NK-92 treated with Interleukin-12 subunit alpha and Interleukin-12 subunit beta, amount 100 ng/mL, for 24 hours (cell line): ENCODE measurements around the gene CABP4.
A peak's percentile ranks its signal among the peaks of the same experiment; 100 is the strongest.
"Not testable (repeated sequence)": the region's sequence is repeated elsewhere in the genome, so short reads cannot be mapped to it uniquely, and the experiment has no call there.

Source experiments
- DNase-seq: peaks from one replicate; lab custom pipeline; 2025; lab: John Stamatoyannopoulos, UW

CABP4 gene

DNA sequence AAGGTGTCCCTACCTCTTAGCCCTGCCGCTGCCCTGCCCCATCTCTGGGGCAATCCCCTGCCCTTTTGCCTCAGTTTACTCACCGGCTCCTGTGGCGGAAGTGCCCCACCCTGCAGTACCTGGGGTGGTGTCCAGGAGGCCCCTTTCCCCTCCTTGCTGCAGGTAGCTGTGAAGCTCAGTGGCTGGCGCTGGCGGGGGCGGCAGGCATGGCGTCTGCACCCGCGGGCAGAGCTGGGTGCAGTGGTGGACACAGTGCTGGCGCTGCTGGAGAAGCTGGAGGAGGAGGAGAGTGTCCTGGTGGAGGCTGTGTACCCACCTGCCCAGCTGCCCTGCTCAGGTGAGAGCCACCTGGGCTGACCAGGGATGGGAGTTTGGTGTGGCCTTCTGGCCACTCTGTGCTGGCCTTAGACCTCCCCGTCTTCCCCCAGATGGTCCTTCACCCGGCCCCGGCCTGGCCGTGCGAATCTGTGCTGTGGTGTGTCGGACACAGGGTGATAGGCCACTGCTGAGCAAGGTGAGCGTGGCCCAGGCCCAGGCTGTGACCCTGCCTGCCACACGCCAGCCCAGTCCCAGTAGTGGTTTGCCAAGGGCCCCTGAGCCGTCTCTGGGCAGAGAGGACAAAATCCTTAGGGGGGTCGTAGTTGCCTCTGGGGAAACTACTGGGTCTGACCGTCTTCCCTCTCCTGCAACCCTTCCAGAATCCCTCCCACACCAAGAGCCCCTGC, 35.7 kb upstream of the CABP4 start:
- no peak for DNase-seq

DNA sequence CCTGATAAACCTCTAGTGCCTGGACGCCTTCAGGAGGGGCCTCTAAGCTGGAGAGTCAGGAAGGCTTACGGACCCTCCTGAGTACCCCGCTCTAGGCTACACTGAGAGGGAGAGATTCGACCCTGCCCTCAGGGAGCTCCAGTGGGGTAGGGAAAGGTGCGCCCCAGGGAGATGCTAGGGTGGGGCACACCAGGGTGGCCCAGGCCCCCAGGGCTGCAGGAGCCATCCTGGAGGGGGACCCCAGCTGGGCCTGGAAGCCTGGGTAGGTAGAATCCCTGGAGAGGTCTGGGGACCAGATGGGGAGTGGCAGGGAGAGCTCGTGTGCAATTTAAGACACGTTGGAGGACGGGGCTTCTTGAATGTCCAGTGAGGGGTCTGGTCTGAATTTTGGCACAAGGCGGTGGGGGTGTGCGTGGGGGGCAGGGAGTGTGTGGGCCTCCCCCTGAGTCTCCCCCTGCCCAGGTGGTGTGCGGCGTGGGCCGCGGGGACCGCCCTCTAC, 35.0 kb upstream of the CABP4 start:
- no peak for DNase-seq

DNA sequence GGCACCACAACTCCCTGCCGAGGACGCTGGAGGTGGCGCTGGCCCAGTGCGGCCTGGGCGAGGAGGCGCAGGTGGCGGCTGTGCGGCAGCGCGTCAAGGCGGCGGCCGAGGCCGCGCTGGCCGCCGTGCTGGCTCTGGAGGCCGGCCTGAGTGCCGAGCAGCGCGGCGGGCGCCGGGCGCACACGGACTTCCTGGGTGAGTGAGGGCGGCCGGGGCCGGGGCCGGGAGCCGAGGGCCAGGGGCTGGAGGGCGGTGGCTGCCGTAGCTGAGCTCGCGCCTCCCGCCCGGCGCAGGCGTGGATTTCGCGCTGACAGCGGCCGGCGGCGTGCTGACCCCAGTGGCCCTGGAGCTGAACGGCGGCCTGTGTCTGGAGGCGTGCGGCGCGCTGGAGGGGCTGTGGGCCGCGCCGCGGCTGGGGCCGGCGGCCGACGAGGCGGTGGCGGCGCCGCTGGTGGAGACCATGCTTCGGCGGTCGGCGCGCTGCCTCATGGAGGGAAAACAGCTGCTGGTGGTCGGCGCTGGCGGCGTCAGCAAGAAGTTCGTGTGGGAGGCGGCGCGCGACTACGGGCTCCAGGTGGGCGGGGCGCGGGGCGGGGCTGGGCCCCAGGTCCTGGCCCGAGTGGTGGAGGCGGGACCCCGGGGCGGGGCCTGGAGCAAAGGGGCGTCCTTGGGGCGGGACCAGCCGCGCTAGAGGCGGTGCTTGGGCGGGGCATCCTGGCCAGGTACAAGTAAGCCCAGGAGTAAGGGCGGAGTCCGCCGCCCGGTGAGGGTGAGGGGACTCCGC, 34.3 kb upstream of the CABP4 start:
- DNase-seq: peak; percentile 97

DNA sequence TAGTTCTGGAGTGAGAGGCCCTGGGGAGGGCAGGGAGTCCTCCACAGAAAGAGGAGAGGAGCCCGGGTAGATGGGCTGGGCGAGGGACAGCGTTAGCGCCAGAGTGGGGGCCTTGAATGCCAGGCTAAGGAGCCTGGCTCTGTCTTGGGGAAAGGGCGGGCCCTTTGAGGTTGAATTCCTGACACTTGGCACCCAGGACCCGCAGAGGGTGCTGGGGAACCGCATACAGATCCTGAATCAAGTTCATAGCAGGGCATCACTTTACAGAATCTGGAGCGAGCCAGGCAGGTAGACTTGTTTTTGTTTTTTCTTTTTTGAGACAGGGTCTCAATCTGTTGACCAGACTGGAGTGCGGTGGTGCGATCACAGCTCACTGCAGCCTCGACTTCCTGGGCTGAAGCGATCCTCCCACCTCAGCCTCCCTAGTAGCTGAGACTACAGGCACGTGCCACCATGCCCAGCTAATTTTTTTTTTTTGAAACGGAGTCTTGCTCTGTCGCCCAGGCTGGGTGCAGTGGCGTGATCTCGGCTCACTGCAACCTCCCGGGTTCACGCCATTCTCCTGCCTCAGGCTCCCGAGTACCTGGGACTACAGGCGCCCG, 33.6 kb upstream of the CABP4 start:
- no peak for DNase-seq

DNA sequence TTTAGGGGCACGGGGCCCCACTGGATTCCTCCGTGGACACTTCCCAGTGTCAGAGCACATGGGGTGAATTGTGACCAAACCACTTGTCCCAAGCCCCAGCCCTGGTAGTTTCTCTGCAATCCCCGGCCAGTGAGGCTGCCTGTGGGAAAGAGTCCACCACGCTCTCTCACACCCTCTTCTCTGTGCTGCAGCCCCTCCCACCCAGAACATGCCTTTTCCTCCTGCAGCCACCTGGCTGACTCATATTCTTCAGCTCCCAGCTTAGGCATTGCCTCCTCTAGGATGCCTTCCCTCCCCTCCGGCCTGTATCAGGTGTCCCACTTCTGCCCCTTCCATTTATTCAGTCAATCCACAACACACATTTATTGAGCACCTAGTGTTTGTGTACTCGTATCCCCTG, 32.3 kb upstream of the CABP4 start:
- no peak for DNase-seq

DNA sequence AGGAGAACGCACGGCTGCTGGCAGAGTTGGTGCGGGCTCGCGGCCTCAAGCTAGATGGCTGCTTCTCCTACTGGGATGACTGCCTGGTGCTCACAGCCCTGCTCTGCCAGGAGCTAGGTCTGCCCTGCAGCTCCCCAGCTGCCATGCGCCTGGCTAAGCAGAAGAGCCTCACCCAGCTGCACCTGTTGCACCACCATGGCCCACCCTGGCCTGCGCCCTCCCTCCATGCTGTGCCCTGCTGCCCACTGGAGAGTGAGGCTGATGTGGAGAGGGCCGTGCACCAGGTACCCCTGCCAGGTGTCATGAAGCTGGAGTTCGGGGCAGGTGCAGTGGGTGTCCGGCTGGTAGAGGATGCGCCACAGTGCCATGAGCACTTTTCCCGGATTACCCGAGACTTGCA, 31.7 kb upstream of the CABP4 start:
- no peak for DNase-seq

DNA sequence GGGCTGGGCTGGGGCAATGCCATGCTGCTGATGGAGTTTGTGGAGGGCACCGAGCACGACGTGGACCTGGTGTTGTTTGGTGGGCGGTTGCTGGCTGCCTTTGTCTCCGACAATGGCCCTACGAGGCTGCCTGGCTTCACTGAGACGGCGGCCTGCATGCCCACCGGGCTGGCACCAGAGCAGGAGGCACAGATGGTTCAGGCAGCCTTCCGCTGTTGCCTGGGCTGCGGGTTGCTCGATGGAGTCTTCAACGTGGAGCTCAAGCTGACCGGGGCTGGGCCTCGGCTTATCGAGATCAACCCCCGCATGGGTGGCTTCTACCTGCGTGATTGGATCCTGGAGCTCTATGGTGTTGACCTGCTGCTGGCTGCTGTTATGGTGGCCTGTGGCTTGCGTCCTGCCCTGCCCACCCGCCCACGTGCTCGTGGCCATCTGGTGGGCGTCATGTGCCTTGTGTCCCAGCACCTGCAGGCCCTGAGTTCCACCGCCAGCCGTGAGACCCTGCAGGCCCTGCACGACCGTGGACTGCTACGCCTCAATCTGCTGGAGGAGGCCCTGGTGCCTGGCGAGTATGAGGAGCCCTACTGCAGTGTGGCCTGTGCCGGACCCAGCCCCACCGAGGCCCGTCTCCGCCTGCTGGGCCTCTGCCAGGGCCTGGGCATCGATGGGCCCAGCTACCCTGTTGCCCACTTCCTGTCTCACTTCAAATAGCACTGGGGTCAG, 31.1 kb upstream of the CABP4 start:
- no peak for DNase-seq

DNA sequence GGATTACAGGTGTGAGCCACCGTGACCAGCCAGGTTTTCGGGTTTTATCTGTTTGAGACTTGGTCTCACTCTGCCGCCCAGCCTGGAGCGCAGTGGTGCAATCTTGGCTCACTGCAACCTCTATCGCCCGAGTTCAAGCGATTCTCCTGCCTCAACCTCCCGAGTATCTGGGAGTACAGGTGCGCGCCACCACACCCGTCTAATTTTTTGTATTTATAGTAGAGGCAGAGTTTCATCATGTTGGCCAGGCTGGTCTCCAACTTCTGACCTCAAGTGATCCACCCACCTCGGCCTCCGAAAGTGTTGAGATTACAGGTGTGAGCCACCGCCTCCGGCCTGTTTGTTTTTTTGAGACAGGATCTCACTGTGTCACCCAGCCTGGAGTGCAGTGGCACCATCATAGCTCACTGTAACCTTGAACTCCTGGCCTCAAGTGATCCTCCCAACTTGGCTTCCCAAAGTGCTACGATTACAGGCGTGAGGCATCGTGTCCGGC, 27.7 kb upstream of the CABP4 start:
- not testable (repeated sequence) for DNase-seq

DNA sequence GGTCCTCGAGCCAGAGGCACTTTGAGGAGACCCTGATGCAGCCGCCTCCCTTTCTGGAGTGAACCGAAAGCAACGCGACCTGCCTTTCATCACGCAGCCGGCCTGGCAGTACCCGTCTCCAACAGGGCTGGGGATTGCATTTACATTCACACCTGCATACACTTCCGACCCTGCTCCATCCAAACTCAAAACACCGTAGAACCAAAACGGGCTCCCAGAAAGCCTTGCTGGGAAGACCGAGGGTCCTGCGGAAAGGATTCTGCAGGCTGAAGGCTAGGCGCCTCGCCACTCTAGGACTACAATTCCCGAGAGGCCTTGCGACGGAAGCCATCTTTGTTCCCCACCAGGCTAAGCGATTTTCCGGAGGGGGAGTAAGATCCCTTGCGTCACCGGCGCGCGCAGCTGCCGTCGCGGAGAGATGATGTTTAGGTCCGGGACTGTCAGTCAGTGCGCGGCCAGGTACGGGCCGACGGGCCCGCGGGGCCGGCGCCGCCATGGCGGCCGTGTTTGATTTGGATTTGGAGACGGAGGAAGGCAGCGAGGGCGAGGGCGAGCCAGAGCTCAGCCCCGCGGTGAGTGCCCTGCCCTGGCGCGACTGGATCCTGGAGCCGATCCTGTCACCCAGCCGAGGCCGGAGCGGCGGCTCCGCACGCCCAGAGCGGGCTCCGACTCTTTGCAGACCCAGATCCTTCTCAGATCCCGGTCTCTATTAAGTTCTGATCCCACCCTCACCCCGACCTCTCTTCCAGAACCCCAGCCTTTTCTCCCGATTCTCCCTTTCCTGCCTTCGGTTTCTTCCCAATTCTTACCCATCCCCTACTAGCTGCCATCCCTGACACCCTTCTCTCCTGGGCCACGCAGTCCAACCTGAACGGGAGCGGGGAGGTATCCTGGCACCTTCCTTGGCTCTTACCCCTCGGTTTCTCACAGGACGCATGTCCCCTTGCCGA, 26.8 kb upstream of the CABP4 start, which contains the start of gene RPS6KB2:
RPS6KB2 (plus strand) TSS at position 443 of the 950 bp plus-strand sequence; CDS start at position 495, 52 bp downstream.
- DNase-seq: peak; percentile 95

DNA sequence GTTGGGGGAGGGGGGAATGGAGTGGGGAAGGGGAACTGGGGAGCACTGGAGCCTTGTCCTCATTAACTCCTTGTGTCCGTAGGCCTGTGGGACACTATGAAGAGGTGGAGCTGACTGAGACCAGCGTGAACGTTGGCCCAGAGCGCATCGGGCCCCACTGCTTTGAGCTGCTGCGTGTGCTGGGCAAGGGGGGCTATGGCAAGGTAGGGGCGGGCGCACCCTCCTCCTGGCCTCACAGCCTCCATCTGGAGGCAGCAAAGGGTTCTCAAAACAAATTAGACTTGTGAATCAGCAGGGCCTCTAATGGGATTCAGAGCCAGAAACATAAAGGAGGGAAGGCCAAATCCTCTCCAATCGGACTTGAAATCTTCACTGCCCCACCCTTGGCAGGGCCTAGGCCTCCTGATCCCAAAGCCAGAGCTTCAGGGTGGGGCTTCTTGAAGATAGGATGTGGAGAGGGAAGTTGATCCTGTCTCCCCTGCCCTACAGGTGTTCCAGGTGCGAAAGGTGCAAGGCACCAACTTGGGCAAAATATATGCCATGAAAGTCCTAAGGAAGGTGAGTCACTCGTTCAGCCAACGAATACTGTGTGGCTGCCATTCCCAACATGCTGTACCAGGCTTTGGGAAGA, 26.0 kb upstream of the CABP4 start:
- no peak for DNase-seq

DNA sequence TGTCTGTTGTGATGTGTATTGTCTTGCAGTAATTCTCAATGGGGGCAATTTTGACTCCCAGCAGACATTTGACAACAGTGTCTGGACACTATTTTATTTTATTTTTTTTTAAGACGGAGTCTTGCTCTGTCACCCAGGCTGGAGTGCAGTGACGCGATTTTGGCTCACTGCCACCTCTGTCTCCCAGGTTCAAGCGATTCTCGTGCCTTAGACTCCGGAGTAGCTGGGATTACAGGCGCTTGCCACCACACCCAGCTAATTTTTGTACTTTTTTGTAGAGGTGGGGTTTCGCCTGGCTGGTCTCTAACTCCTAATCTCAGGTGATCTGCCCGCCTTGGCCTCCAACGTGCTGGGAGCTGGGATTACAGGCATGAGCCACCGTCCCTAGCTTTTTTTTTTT, 25.4 kb upstream of the CABP4 start:
- DNase-seq: no peak

DNA sequence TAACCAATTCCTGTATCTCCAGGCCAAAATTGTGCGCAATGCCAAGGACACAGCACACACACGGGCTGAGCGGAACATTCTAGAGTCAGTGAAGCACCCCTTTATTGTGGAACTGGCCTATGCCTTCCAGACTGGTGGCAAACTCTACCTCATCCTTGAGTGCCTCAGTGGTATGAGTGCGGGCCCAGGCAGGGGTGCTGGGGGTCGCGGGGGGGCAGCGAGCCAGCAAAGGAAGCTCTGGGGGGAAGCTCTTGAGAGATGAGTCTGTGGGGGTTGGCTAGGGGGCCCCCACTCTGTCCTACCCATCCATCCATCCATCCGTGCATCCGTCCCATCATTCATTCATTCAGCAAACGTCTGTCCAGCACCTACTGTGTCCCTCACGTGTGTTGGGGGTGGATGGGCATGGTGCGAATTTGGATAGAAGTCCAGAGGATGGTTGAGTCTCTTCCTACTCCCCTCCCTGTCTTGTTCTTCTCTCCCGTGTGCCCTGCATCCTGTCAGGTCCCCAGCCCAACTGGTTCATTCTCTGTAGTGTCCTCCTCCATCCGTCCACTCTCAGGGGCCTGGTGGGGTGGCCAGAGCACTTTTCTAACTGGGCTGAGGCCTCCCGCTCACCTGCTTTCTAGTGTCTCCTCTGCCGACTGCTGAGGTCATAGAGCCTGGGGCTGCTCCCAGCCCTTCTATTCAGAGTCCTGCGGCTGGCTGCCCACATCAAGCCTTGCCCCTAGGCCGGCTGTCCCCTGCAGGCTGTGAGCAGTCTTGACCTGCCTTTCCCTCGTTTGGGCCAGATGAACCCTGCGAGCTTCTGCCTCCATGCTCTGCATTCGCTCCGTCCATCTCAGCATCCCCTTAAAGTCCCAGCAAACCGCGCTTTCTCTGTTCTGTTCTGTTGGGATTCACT, 23.6 kb upstream of the CABP4 start:
- no peak for DNase-seq

DNA sequence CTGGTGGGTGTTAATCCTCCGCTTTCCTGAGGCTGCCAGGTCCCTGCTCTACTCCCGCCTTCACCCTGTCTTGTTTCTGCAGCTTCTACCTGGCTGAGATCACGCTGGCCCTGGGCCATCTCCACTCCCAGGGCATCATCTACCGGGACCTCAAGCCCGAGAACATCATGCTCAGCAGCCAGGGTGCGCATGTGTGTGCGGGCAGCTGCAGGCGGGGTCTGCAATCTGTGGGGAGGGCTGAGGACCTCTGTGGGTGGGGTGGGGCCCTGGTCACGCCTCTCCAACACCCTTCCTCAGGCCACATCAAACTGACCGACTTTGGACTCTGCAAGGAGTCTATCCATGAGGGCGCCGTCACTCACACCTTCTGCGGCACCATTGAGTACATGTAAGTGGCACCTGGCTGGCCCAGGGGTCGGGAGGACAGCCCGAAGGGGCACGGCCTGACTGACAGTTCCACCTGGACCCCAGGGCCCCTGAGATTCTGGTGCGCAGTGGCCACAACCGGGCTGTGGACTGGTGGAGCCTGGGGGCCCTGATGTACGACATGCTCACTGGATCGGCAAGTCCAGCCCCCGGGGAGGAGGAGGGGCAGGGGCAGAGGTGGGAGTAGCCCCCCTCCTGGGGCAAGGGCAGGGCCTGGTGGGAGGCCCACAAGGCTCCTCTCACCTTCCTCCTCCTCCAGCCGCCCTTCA, 22.4 kb upstream of the CABP4 start:
- DNase-seq: no peak

DNA sequence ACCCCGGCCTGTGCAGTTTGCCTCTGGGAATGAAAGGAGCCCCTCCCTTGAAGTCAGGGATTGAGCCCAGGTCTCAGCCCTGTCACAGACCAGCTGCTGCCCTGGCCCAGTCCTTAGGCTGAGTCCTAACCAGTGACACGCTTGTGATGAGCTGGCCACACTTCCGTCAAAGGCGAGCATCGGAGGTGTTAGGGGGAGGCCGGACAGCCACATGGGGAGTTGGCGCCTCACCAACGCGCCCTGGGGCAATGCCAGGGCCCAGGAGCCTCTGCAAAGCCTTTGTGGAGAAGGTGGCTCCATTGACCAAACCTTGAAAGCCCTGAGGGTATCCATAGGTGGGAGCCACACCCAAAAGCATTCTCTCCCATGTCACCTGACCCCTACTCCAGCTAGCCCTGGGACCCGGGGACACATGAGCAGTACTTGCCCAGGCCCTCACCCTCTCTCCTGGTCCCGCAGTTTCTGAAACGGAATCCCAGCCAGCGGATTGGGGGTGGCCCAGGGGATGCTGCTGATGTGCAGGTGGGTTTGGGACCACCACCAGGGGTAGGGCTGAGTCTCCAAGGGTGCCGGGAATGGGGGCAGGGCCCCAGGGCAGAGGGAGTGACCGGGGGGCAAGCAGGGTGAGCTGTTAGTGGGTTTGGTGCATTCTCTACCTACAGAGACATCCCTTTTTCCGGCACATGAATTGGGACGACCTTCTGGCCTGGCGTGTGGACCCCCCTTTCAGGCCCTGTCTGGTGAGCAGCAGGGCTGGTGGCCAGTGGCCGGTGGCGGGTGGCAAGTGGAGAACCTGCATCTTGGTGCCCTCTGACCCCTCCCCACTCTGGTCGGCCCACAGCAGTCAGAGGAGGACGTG, 21.4 kb upstream of the CABP4 start:
- no peak for DNase-seq

DNA sequence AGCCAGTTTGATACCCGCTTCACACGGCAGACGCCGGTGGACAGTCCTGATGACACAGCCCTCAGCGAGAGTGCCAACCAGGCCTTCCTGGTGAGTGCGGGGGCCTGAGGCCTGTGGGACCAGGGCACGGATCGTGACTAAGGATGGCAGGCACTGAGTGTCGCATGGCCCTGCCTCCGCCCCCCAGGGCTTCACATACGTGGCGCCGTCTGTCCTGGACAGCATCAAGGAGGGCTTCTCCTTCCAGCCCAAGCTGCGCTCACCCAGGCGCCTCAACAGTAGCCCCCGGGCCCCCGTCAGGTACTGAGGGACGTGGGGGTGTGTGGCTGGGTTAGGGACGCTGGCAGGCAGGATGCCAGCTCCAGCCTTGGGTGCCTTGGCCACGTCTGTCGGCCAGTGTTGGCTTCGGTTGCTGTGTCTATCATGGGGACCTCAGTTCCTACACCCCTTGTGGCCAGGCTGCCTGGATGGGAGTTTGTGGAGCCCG, 20.7 kb upstream of the CABP4 start:
- DNase-seq: no peak

DNA sequence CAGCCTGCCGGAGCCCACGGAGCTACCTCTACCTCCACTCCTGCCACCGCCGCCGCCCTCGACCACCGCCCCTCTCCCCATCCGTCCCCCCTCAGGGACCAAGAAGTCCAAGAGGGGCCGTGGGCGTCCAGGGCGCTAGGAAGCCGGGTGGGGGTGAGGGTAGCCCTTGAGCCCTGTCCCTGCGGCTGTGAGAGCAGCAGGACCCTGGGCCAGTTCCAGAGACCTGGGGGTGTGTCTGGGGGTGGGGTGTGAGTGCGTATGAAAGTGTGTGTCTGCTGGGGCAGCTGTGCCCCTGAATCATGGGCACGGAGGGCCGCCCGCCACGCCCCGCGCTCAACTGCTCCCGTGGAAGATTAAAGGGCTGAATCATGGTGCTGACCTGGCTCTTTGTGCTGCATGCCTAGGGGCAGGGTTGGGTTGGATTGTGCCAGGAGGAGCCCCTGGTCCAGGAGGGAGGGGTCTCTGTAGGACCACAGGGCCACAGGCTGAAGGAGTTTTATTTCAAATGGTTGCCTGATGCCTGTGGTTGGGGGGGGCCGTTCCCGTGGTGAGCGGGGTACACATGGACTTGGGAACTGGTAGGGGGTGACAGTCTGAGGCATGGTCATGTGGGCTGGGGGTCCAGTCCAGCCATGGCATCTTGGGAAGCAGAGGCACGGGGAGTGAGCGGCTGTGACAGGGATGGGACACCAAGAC, 20.0 kb upstream of the CABP4 start:
- no peak for DNase-seq
